GM12801 (cell line): ENCODE measurements around the gene HLF.

Experiments used
- TF ChIP-seq, protein P1 (sequence below): IDR thresholded peaks from one replicate; pipeline ENCODE4 v1.5.1; 2011; ENCODE audit warnings: control low read depth; ENCODE audit not compliant: insufficient read length; ENCODE audit errors: extremely low read depth

Gene HLF

GRCh38 chr17:55318081-55318480 is 53.3 kb downstream of the HLF start:
- TF ChIP-seq, protein P1, sequence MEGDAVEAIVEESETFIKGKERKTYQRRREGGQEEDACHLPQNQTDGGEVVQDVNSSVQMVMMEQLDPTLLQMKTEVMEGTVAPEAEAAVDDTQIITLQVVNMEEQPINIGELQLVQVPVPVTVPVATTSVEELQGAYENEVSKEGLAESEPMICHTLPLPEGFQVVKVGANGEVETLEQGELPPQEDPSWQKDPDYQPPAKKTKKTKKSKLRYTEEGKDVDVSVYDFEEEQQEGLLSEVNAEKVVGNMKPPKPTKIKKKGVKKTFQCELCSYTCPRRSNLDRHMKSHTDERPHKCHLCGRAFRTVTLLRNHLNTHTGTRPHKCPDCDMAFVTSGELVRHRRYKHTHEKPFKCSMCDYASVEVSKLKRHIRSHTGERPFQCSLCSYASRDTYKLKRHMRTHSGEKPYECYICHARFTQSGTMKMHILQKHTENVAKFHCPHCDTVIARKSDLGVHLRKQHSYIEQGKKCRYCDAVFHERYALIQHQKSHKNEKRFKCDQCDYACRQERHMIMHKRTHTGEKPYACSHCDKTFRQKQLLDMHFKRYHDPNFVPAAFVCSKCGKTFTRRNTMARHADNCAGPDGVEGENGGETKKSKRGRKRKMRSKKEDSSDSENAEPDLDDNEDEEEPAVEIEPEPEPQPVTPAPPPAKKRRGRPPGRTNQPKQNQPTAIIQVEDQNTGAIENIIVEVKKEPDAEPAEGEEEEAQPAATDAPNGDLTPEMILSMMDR = no peak

DNA sequence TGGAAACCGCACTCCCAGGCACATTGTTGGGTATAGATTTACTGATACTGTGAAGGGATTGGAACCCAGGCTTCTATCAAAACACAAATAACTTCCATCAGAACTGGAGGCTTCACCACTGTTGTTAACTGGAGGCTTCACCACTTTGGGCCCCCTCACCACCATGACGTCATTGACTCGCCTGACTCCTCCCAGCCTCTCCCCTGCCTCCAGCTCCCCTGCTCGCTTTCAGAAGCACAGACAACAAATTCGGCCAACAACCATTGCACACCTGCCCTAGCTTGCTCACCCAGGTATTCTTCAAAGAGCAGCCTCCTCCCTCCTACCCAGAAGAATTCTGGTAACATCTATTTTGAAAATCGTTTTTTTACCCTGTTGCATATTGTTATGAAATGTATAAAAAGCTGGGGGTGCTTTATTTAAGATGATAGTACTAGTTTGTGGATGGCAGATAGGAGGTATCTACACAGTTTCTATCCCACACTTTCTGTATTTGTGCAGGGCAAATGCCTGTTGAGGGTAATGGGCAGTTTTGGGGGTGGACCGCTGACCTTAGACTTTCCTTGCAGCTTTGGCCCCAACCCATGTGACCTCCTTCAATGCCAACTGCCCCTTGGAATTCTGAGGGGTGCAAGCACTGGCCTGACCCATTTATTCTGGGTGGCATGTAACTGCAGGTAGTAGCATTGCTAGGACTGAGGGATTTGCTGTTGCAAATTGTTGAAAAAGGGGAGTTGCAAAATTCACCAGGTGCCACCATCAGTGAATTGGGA is 54.1 kb downstream of the HLF start:
- TF ChIP-seq, protein P1 = no peak

DNA sequence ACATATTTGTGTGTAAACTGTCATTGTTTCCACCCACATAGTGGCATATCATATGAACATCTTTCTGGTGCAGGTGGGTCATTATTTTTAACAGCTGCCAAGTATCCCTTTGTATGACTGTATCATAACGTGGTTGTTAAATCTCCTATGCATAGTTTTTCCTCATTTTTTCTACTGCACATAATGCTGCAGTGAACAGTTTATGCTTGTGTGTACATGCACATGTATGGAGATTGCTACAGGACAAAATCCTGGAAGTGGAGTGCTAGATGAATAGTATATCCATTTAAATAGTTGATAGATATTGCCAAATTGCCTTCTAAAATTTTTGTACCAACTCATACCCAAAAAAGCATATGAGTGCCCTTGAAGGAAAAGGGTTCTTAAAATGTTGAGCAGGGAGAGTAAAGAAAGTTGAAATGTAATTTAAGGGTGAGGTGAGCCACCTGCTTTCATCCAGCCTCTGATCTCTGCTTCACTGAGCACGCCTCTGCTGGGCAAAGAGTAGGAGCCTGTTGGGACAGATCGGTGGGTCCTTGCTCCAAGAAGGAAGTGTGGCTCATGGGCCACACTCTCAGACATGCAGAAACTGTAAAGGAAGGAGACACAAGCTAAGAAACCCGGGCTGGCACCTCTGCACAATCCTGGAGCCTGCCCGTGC is 55.3 kb downstream of the HLF start:
- TF ChIP-seq, protein P1 = no peak

- TF ChIP-seq, protein P1 = no peak
Observed at GRCh38 chr17:55320594-55321426, 56.0 kb downstream of the HLF start.

DNA sequence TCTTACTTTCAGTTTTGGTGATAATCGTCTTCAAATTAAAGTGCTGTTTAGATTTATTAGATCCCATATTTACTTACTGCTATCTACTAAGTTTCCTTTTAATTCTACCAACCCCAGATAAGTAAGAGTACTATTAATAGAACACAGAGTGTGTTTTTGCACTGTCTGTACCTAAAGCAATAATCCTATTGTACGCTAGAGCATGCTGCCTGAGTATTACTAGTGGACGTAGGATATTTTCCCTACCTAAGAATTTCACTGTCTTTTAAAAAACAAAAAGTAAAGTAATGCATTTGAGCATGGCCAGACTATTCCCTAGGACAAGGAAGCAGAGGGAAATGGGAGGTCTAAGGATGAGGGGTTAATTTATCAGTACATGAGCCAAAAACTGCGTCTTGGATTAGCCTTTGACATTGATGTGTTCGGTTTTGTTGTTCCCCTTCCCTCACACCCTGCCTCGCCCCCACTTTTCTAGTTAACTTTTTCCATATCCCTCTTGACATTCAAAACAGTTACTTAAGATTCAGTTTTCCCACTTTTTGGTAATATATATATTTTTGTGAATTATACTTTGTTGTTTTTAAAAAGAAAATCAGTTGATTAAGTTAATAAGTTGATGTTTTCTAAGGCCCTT is 56.8 kb downstream of the HLF start:
- TF ChIP-seq, protein P1 = no peak

DNA sequence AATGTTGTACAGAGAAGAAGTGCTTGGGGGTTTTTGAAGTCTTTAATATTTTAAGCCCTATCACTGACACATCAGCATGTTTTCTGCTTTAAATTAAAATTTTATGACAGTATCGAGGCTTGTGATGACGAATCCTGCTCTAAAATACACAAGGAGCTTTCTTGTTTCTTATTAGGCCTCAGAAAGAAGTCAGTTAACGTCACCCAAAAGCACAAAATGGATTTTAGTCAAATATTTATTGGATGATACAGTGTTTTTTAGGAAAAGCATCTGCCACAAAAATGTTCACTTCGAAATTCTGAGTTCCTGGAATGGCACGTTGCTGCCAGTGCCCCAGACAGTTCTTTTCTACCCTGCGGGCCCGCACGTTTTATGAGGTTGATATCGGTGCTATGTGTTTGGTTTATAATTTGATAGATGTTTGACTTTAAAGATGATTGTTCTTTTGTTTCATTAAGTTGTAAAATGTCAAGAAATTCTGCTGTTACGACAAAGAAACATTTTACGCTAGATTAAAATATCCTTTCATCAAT is 57.8 kb downstream of the HLF start:
- TF ChIP-seq, protein P1 = no peak
